K562 (cell line): ENCODE results near the gene PTPRC. TPM values are rescaled to one million over a fixed set of nuclear protein-coding genes. Genes with fewer than 3 reads are reported as not detected.

Experiments used
- ATAC-seq: fragments of 200-7000 bp; cut with Tn5 transposase; 3 replicates; pipeline ENCODE4 v1.9.1; 2020; ENCODE audit warnings: moderate library complexity
- BruUV-seq: library from RNA; stranded (reverse); fragments of 400-500 nt; replicated peaks from 2 replicates; lab custom pipeline; 2021; lab: Mats Ljungman, UMichigan
- CTCF ChIA-PET: fragments of 300-600 bp; formaldehyde crosslinking; extraction: SDS; loops from one replicate; lab custom pipeline; 2021; ENCODE audit warnings: low intra/inter-chr PET ratio; lab: Yijun Ruan, JAX
- POLR2A ChIA-PET: fragments of 300-600, 350-650 bp; sonication (Branson Sonifier 250); formaldehyde crosslinking; extraction: SDS; loops from one replicate; lab custom pipeline; 2021; ENCODE audit warnings: antibody characterized with exemption, inconsistent platforms; lab: Yijun Ruan, JAX
- DNase-seq, 4 experiments: peaks; one replicate each; pipeline versions ENCODE4 v3.0.0 to v3.0.0-alpha.2; 2011 to 2018; ENCODE audit warnings: low spot score in 3 of 4, mixed read lengths in 3 of 4; ENCODE audit errors: extremely low read depth in 1 of 4
- FAIRE-seq: peaks from 2 replicates; lab custom pipeline; 2011; peaks lifted over from hg19 to GRCh38; lab: Jason Lieb, UNC
- H2AFZ ChIP-seq: 2 replicates; pipeline ENCODE4 v1.6.0; 2011; ENCODE audit warnings: low read depth, low read length, control low read depth, inconsistent platforms
- H3K27ac ChIP-seq: fragments of 200-600 bp; 3 replicates; pipeline ENCODE4 v1.8.0; 2011; ENCODE audit warnings: low read depth, mild to moderate bottlenecking, control low read depth, inconsistent platforms, low read length, moderate library complexity, mixed read lengths; ENCODE audit errors: extremely low read depth
- H3K27me3 ChIP-seq, 2 experiments: fragments of 300-600 bp in 1 of 2; 2 replicates in 1 of 2; 3 replicates in 1 of 2; pipeline versions ENCODE4 v1.6.0 to v1.8.0; 2011; ENCODE audit warnings: inconsistent platforms in 2 of 2, low read length in 2 of 2, mild to moderate bottlenecking in 1 of 2, mixed read lengths in 1 of 2, moderate library complexity in 1 of 2; ENCODE audit not compliant: control insufficient read depth in 2 of 2, insufficient read depth in 2 of 2
- H3K36me3 ChIP-seq: fragments of 300-600 bp; 3 replicates; pipeline ENCODE4 v1.8.0; 2011; ENCODE audit warnings: mild to moderate bottlenecking, low read length, inconsistent platforms; ENCODE audit not compliant: control insufficient read depth, insufficient read depth
- H3K4me1 ChIP-seq, 2 experiments: fragments of 200-600 bp in 1 of 2; replicated peaks in 1 of 2; 2 replicates in 1 of 2; 3 replicates in 1 of 2; pipeline versions ENCODE4 v1.5.1 to v1.8.0; 2011; ENCODE audit warnings: inconsistent platforms in 2 of 2, low read length in 2 of 2, mild to moderate bottlenecking in 1 of 2, mixed read lengths in 1 of 2, moderate library complexity in 1 of 2; ENCODE audit not compliant: control insufficient read depth in 2 of 2, insufficient read depth in 2 of 2
- H3K4me2 ChIP-seq: 2 replicates; pipeline ENCODE4 v1.6.1; 2011; ENCODE audit warnings: low read length, control low read depth, inconsistent platforms, mixed read lengths; ENCODE audit not compliant: insufficient read depth
- H3K4me3 ChIP-seq: fragments of 200-600 bp; sonication (generic), shearing (Covaris generic); 2 replicates; pipeline ENCODE4 v1.5.1; 2016; ENCODE audit warnings: control low read depth, inconsistent platforms
- H3K79me2 ChIP-seq: fragments of 200-600 bp; 3 replicates; pipeline ENCODE4 v1.8.0; 2011; ENCODE audit warnings: low read length, inconsistent platforms; ENCODE audit not compliant: control insufficient read depth, insufficient read depth
- H3K9ac ChIP-seq, 2 experiments: 2 replicates each; pipeline versions ENCODE4 v1.6.0 to v1.6.1; 2011; ENCODE audit warnings: low read depth in 2 of 2, low read length in 2 of 2, control low read depth in 1 of 2, inconsistent platforms in 1 of 2, mild to moderate bottlenecking in 1 of 2, mixed read lengths in 1 of 2; ENCODE audit not compliant: insufficient read depth in 1 of 2
- H3K9me1 ChIP-seq: one replicate; pipeline ENCODE4 v1.6.0; 2011; ENCODE audit warnings: inconsistent platforms, mild to moderate bottlenecking, low read length, moderate library complexity; ENCODE audit not compliant: control insufficient read depth, insufficient read depth
- H3K9me3 ChIP-seq: replicated peaks from 2 replicates; pipeline ENCODE4 v1.5.1; 2011; ENCODE audit warnings: low read depth, low read length, inconsistent platforms; ENCODE audit not compliant: control insufficient read depth, insufficient read depth
- H4K20me1 ChIP-seq: replicated peaks from 2 replicates; pipeline ENCODE4 v1.6.1; 2011; ENCODE audit warnings: low read length, inconsistent platforms, mixed read lengths; ENCODE audit not compliant: control insufficient read depth, insufficient read depth
- CREB1 ChIP-seq, 2 experiments: sonication (generic) in 1 of 2; formaldehyde crosslinking in 1 of 2; IDR thresholded peaks; 2 replicates each; pipeline versions ENCODE4 v1.6.1 to v1.8.0; 2012 to 2022; ENCODE audit warnings: inconsistent platforms in 1 of 2, mild to moderate bottlenecking in 1 of 2, missing genetic modification reagents in 1 of 2, moderate library complexity in 1 of 2
- E4F1 ChIP-seq: fragments of 250-450 bp; sonication (Bioruptor Pico); IDR thresholded peaks from 2 replicates; pipeline ENCODE4 v1.5.0; 2021; ENCODE audit warnings: mild to moderate bottlenecking, borderline replicate concordance
- FOXJ2 ChIP-seq: fragments of 200-800 bp; sonication (Bioruptor generic); IDR thresholded peaks from 2 replicates; pipeline ENCODE4 v1.6.1; 2016; ENCODE audit warnings: missing genetic modification characterization, missing compliant biosample characterization
- HDGF ChIP-seq: fragments of 450-650 bp; IDR thresholded peaks from 2 replicates; pipeline ENCODE4 v1.6.1; 2016
- HEY1 ChIP-seq: fragments of 250-450 bp; sonication (Bioruptor Pico); IDR thresholded peaks from 2 replicates; pipeline ENCODE4 v1.5.0; 2020; ENCODE audit warnings: mild to moderate bottlenecking, moderate library complexity, borderline replicate concordance
- MCM2 ChIP-seq: fragments of 450-650 bp; IDR thresholded peaks from 2 replicates; pipeline ENCODE4 v1.6.1; 2017; ENCODE audit warnings: low read depth, mild to moderate bottlenecking
- NFE2L1 ChIP-seq: fragments of 450-650 bp; IDR thresholded peaks from 2 replicates; pipeline ENCODE4 v1.6.1; 2016; ENCODE audit warnings: missing genetic modification characterization, low read depth, mild to moderate bottlenecking, missing compliant biosample characterization, moderate library complexity, borderline replicate concordance
- POU5F1 ChIP-seq: fragments of 150-350 bp; IDR thresholded peaks from 2 replicates; pipeline ENCODE4 v1.6.1; 2014; ENCODE audit warnings: borderline replicate concordance, low read length, low read depth, mild to moderate bottlenecking; ENCODE audit not compliant: partially characterized antibody
- SPI1 ChIP-seq: IDR thresholded peaks from 2 replicates; pipeline ENCODE4 v1.6.1; 2011; ENCODE audit warnings: low read depth, low read length, control low read depth, borderline replicate concordance
- TRIM28 ChIP-seq: fragments of 450-650 bp; IDR thresholded peaks from 2 replicates; pipeline ENCODE4 v1.6.1; 2017
- UBTF ChIP-seq, 2 experiments: IDR thresholded peaks; 2 replicates each; pipeline ENCODE4 v1.6.1; 2012; ENCODE audit warnings: improper control_type of control experiment in 2 of 2, low read depth in 2 of 2, low read length in 2 of 2, borderline replicate concordance in 1 of 2
- ZEB2 ChIP-seq: fragments of 450-650 bp; IDR thresholded peaks from 2 replicates; pipeline ENCODE4 v1.6.1; 2016
- WGBS: fragments of 100-300 bp; shearing (Covaris generic); methylation state at CpG from one replicate; pipeline ENCODE4 v1.1.6; 2016; ENCODE audit warnings: low coverage, mixed read lengths; ENCODE audit not compliant: insufficient coverage; ENCODE audit errors: missing lambda C conversion rate; 5-methylcytosine and 5-hydroxymethylcytosine counted together
- in situ Hi-C: fragments of 300-500 bp; cut with MboI; formaldehyde crosslinking; loops from 4 replicates; pipeline ENCODE4 v1.15.0; 2018; ENCODE audit warnings: inconsistent platforms, mixed read lengths
- intact Hi-C: fragments of 100-400 bp; cut with micrococcal nuclease; formaldehyde crosslinking; loops from 2 replicates; pipeline ENCODE4 v1.14.2; 2022
- polyA plus RNA-seq, 8 experiments: library from polyadenylated mRNA; depleted of rRNA in 4 of 8; stranded (reverse) in 5 of 8; unstranded in 3 of 8; fragments of >200 nt; fragmentation: Nextera tagmentation in 2 of 8; fragmentation: Illumina TruSeq in 1 of 8; extraction: Ambion mirVana in 2 of 8; extraction: Trizol in 1 of 8; gene quantifications; 2 replicates each; pipeline versions ENCODE4 v1.2.1 to v1.2.3, GENCODE V29; 2011 to 2014; ENCODE audit warnings: inconsistent platforms in 1 of 8, missing spikeins in 1 of 8
- total RNA-seq, 7 experiments: library from RNA; depleted of rRNA in 6 of 7; stranded (reverse); fragments of >200 nt in 6 of 7; fragmentation: Illumina TruSeq in 2 of 7; extraction: Trizol in 2 of 7; gene quantifications; 2 replicates each; pipeline versions ENCODE4 v1.2.1 to v1.2.3, GENCODE V29; 2011 to 2021; ENCODE audit warnings: low replicate concordance in 1 of 7

The PTPRC gene
- total and polyA plus RNA-seq, 9 of the 15 experiments (the other 6 are each of a cell fraction or from before 2014, with no cell fraction given): 7.1 to 107 (median 62.9) TPM

- Histone ChIP-seq H3K36me3 (peaks cover 27% of the 10 kb centered on the region; the same call in 2 of the 3 replicates), H2AFZ (no peak overlapping the region), H4K20me1 (no peaks in the 10 kb centered on the region), H3K27me3 (no peaks in the 10 kb centered on the region), H3K9me1 (no peaks in the 10 kb centered on the region), H3K4me1 (no peaks in the 10 kb centered on the region), H3K9me3 (no peaks in the 10 kb centered on the region), H3K4me3 (no peak overlapping the region), H3K27ac (no peak overlapping the region), H3K9ac (no peak overlapping the region), H3K4me2 (no peak overlapping the region), H3K79me2 (no peaks in the 10 kb centered on the region)
- WGBS: 29% methylated on average over 2 of the region's 2 CpGs
- ChIA-PET POLR2A (interaction anchor here (0.6 to 0.8 kb wide), 3 partner anchors 51 to 1516 kb away, joined by 3 to 4 read pairs (median 4); no protein-coding TSS in a partner anchor), CTCF (no interaction called here)
- no TSS peak for BruUV-seq
- TF ChIP-seq MCM2 (no peak), ZEB2 (no peak), POU5F1 (no peak), SPI1 (no peak), FOXJ2 (tag) (no peak), TRIM28 (no peak), UBTF (IDR thresholded peaks at IDR 0.05; ENCODE audit: borderline replicate concordance in 1 of 2, low read depth in 2 of 2, low read length in 2 of 2) (no peak), NFE2L1 (no peak), CREB1 (IDR thresholded peaks at IDR 0.05) (no peak), CREB1 (CRISPR knock-in tag; IDR thresholded peaks at IDR 0.05) (no peak), HEY1 (CRISPR knock-in tag) (no peak), E4F1 (CRISPR knock-in tag) (no peak), HDGF (no peak)
- ATAC-seq (no peak), DNase-seq (no peak), FAIRE-seq (no peak)
- in situ Hi-C loops (no loop called here), intact Hi-C loops (no loop called here)
These were observed 108.3 kb downstream of the PTPRC start for GRCh38 chr1:198747127-198747526.
